GM19395 (cell line): Measurements from ENCODE around the gene RFXANK.

Experiments
- ATAC-seq: cut with Tn5 transposase; IDR thresholded peaks from one replicate; pipeline ENCODE4 v1.9.1; 2021; ENCODE audit warnings: mild to moderate bottlenecking, moderate library complexity; ENCODE audit not compliant: unreplicated experiment

RFXANK gene

GRCh38 chr19:19226663-19227062 lies 34.6 kb downstream of the RFXANK start:
- ATAC-seq = no peak

GRCh38 chr19:19227217-19227616 lies 35.2 kb downstream of the RFXANK start:
- ATAC-seq = no peak

- no peak for ATAC-seq
These were observed 37.6 kb downstream of the RFXANK start for GRCh38 chr19:19229701-19230100.

- no peak for ATAC-seq
These were observed 38.9 kb downstream of the RFXANK start for GRCh38 chr19:19230999-19231398.

GRCh38 chr19:19232261-19232721 lies 40.2 kb downstream of the RFXANK start:
- ATAC-seq = no peak

- ATAC-seq = no peak
These were observed 42.3 kb downstream of the RFXANK start for GRCh38 chr19:19234220-19234816.

GRCh38 chr19:19236173-19236572 lies 44.1 kb downstream of the RFXANK start:
- ATAC-seq = no peak

- ATAC-seq = no peak
These were observed 46.3 kb downstream of the RFXANK start for GRCh38 chr19:19238126-19238894.

- ATAC-seq = no peak
These were observed 47.6 kb downstream of the RFXANK start for GRCh38 chr19:19239675-19240074.

GRCh38 chr19:19240476-19240875 lies 48.4 kb downstream of the RFXANK start:
- no peak for ATAC-seq

GRCh38 chr19:19250196-19250801 lies 58.2 kb downstream of the RFXANK start:
- no peak for ATAC-seq
